B cell (primary cell): ENCODE measurements around the gene SLC10A2.

Source experiments
- CTCF ChIP-seq: fragments of 200-600 bp; IDR thresholded peaks from one replicate; pipeline ENCODE4 v1.8.0; 2022; ENCODE audit warnings: antibody characterized with exemption, mild to moderate bottlenecking
- EZH2 ChIP-seq: IDR thresholded peaks from 2 replicates; pipeline ENCODE4 v1.6.1; 2012; ENCODE audit warnings: borderline replicate concordance, low read depth, mild to moderate bottlenecking, moderate library complexity, low read length; ENCODE audit not compliant: insufficient read depth, poor library complexity, severe bottlenecking

- TF ChIP-seq CTCF (no peak), EZH2 (no peak)
Observed at GRCh38 chr13:103066079-103066780, at the start of gene SLC10A2.
